ENCODE measurements around the gene MRPL52.

DNA sequence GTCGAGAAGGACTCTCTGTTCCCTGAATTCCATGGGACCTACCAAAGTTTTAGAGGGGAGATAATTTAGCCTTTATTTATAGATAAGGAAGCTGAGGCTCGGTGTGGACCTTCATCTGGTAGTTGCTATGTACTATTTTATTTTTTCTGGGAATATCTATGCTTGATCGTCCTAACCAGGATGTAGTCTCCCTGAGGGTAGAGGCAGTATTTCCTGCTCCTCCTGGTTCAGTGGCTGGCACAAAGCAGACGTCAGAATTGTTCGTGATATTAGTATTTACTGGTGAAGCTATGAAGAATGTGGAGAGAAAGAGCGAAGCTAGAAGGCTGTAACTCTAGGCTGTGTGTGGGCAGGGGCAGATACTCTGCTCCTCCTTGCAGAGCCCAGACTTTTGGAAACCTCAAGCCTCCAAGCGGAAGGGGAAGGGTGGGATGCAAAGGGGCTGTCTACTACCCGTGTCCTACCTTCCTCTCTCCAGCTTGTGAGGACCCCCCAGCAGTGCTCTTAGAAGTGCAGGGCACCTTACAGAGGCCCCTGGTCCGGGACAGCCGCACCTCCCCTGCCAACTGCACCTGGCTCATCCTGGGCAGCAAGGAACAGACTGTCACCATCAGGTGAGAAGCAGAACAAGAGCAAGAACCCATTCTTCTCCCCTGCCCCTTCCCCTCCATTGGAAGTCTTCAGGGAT, 43.3 kb downstream of the MRPL52 start:
- TF ChIP-seq, protein P1, sequence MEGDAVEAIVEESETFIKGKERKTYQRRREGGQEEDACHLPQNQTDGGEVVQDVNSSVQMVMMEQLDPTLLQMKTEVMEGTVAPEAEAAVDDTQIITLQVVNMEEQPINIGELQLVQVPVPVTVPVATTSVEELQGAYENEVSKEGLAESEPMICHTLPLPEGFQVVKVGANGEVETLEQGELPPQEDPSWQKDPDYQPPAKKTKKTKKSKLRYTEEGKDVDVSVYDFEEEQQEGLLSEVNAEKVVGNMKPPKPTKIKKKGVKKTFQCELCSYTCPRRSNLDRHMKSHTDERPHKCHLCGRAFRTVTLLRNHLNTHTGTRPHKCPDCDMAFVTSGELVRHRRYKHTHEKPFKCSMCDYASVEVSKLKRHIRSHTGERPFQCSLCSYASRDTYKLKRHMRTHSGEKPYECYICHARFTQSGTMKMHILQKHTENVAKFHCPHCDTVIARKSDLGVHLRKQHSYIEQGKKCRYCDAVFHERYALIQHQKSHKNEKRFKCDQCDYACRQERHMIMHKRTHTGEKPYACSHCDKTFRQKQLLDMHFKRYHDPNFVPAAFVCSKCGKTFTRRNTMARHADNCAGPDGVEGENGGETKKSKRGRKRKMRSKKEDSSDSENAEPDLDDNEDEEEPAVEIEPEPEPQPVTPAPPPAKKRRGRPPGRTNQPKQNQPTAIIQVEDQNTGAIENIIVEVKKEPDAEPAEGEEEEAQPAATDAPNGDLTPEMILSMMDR (IDR thresholded peaks at IDR 0.05), result no peak
- TF ChIP-seq POLR2A (IDR thresholded peaks at IDR 0.05), result no peak

Measured in Peyer's patch (tissue), 4 donors.